PC-3 (cell line): ENCODE measurements around the gene C11orf54.

Source experiments
- EZH2 ChIP-seq: fragments of 300-600 bp; sonication (generic); IDR thresholded peaks from one replicate; pipeline ENCODE4 v1.6.1; 2017; ENCODE audit warnings: antibody characterized with exemption, mild to moderate bottlenecking, low read length; ENCODE audit not compliant: unreplicated experiment
- TF ChIP-seq, protein P1 (sequence below): fragments of 300-600 bp; sonication (generic); conservative IDR thresholded peaks from 2 replicates; pipeline ENCODE4 v1.5.1; 2017; ENCODE audit warnings: antibody characterized with exemption, low read depth, mild to moderate bottlenecking, low read length

DNA sequence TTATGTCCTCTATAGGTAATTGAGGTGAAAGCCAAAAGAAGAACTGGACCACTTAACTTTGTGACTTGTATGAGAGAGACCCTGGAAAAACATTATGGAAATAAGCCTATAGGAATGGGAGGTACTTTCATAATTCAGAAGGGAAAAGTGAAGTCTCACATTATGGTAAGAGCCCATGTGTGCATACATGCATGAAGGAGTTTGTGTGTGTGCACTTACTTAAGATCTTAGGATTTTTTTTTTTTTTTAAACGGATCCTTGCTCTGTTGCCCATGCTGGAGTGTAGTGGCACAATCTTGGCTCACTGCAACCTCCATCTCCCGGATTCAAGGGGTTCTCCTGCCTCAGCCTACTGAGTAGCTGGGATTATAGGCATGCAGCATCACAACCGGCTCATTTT lies 15.8 kb downstream of the C11orf54 start:
- TF ChIP-seq, protein P1, sequence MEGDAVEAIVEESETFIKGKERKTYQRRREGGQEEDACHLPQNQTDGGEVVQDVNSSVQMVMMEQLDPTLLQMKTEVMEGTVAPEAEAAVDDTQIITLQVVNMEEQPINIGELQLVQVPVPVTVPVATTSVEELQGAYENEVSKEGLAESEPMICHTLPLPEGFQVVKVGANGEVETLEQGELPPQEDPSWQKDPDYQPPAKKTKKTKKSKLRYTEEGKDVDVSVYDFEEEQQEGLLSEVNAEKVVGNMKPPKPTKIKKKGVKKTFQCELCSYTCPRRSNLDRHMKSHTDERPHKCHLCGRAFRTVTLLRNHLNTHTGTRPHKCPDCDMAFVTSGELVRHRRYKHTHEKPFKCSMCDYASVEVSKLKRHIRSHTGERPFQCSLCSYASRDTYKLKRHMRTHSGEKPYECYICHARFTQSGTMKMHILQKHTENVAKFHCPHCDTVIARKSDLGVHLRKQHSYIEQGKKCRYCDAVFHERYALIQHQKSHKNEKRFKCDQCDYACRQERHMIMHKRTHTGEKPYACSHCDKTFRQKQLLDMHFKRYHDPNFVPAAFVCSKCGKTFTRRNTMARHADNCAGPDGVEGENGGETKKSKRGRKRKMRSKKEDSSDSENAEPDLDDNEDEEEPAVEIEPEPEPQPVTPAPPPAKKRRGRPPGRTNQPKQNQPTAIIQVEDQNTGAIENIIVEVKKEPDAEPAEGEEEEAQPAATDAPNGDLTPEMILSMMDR: no peak
- no peak for TF ChIP-seq EZH2
